GM19463 (cell line): ENCODE measurements around the gene MLC1.
"Not testable (repeated sequence)": the region's sequence is repeated elsewhere in the genome, so short reads cannot be mapped to it uniquely, and the experiment has no call there.

Experiments
- ATAC-seq: cut with Tn5 transposase; IDR thresholded peaks from one replicate; pipeline ENCODE4 v1.9.1; 2021; ENCODE audit warnings: mild to moderate bottlenecking, moderate library complexity; ENCODE audit not compliant: unreplicated experiment

MLC1 gene

GRCh38 chr22:50104141-50104544 is 18.9 kb upstream of the MLC1 start:
- no peak for ATAC-seq

DNA sequence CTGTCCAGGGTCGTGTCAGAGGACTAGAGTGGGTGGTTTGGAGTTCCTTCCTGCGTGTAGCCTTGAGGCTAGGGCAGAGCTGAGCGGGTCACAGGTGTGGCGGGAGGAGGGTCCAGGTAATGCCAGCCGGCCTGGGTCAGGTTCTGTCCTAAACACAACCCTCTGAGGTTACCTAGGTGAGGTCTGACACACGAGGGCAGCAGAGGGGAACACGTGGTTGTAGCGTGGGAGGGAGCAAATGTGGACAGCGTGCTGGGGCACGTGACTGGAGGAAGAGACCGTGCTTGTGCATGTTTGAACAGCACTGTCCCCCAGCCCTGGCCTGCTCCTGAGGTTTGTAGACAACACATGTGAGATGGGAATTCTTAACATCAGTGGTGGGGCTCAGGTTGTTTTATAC is 17.7 kb upstream of the MLC1 start:
- no peak for ATAC-seq

- no peak for ATAC-seq
Measured at GRCh38 chr22:50101870-50102565, 16.8 kb upstream of the MLC1 start.

GRCh38 chr22:50098052-50098451 is 12.8 kb upstream of the MLC1 start:
- ATAC-seq: no peak

DNA sequence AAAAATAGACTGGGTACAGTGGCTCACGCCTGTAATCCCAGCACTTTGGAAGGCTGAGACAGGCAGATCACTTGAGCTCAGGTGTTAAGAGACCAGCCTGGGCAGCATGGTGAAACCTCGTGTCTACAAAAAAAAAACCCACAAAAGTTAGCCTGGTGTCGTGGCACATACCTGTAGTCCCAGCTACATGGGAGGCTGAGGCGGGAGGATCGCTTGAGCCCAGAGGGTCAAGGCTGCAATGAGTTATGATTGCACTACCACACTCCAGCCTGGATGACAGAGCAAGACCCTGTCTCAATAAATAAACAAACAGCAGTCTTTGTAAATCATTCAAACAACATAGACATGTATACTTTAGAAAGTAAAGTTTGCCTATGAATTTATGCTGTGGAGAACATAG is 7.1 kb upstream of the MLC1 start:
- ATAC-seq: no peak

DNA sequence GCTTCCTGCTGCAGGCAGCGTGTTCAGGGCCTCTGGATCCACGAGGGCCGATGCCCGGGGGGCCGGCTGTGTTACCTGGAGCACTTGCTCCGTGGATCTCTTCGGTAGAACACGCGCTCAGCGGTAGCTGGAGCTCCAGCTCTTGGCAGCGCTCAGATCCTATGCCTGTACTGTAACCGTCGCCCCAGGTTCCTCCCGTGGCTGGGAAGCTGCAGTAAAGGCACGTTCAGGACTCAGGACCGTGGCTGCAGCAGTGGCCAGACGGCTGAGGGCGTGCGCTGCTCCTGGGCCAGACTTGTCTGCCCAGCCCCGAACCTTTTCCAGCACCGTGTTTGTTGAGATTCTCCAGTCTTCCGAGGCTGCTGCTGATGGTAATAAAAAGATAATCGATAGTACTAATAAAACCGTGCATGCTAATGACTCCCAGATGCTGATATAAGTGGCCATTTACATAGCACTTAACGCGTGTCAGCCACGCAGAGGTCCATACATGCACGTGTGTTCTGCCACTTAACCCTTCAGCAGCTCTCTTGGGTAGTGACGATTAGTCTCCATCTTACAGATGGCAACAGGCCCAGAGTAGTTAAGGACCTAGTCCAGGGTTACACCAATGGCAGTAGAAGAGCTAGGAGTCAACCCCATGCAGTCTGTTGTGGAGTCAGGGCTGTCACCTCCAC is 6.0 kb upstream of the MLC1 start:
- no peak for ATAC-seq

DNA sequence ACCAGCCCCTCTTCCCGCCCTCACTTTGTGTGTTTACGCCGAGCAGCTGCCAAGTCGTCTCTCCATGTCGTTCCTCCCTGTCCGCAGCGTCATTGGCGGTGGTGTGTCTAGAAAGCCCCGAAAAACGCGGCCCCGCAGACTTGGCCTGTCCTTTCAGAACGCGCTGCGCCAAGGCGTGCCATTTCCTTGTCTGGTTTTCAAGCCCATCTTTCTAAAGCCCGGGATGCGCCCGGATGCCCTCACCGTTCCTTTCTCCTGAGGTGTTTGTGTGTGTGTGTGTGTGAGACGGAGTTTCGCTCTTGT is 5.1 kb upstream of the MLC1 start:
- ATAC-seq: no peak

DNA sequence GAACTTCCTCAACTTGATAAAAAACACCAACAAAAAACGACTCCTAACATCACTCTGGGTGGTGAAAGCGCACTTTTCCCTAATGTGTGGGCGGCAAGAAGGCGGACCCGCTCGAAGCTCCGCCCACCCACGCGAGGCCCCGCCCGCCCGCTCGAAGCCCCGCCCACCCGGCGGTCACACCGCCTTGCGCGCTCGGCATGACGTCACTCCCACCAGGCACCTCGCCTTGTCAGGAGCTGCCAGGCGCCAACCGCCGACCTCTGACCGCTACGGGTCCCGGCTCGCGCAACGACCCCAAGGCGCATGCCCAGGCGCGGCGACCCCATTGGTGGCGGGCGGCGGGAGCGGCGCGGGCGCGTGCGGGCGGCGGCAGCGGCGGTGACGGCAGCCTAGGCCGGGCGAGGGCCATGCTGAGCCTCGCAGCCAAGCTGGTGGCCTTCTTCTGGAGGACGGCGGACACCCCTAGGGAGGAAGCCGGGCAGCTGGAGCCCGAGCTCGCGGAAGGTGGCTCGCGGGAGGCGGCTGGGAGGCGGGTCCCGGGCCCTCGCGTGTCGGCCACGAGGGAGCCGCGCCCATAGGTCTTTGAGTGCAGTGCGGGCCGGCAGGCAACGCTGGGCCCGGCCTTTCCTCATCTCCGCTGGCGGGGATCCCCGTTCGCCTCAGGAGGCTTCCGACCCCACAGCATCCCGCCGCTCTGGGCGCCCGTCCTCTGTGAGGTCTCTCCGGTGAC is 4.6 kb upstream of the MLC1 start, which contains the start of gene MOV10L1:
Gene MOV10L1 (plus strand): TSS at position 325 of the 730 bp plus-strand sequence. CDS start 83 bp downstream, at position 408.
- no peak for ATAC-seq

DNA sequence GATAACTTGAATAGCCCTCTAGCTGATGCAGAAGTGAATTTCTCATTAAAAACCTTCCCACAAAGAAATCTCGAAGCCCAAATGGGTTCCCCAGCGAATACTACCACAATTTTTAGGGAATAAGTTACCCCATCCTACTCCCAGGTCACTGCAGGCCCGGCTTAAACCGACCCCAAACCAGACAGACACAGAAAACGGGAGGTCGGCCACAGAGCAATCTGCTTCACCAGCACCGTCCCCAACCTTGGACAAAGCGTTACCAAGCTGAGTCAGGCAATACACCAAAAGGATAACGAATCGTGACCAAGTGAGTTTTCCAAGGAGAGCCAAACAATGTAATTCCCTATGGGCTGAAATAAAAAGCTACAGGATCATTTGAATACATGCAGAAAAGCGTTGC is 4.0 kb upstream of the MLC1 start:
- ATAC-seq: no peak

DNA sequence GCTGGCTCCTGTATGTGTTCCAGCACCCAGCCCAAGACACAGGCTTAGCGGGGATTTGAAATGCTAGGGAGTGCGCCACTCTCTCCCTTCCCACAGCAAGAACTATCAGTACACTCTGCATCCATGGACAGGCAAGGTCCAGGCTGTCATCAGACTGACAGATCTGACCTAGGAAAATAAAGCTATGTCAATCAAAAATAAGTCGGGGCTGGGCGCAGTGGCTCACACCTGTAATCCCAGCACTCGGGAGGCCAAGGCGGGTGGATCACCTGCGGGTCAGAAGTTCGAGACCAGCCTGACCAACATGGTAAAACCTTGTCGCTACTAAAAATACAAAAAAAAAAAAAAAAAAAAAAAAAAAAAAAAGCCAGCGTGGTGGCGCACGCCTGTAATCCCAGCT is 2.9 kb upstream of the MLC1 start:
- ATAC-seq: no peak

DNA sequence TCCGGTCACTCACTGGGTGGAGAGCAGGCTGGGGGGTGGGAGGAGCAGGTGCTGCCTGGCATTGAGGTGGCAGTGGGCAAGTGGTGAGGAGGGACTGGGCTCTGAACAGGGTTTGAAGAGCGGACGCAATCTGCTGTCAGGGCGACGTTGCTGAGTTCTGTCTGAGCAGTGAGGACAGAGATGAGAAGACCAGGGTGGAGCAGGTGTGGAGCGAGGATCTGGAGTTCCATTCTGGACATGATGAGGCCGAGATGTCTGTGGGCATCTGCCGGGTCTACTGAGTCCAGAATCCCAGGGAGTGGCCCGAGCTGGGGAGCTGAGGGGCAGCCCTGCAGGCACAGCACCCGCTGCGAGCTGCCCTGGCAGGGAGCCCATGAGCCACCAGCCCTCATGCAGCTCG is 2.4 kb upstream of the MLC1 start:
- ATAC-seq: no peak

GRCh38 chr22:50086975-50087374 is 1.7 kb upstream of the MLC1 start:
- ATAC-seq: not testable (repeated sequence)

DNA sequence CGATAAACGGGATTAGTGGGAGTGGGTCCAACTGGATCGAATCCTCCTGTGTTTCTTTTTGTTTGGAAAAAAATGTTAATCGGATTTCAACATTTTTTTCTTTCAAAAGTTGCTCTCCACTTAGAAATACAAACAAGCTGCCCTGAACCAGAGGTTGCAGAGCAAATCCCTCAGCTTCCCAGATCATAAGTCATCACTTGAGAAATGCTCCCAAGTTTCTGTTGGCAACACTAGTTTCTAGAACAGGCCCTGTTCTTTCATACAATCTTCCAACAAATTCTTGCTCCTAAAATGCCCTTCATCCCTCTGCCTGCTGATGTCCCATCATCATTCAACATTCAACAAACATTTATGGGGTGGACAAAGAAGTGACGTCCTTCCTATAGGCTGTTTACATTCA is 1.3 kb upstream of the MLC1 start:
- no peak for ATAC-seq

- ATAC-seq: no peak
Measured at GRCh38 chr22:50084614-50085021, 608 bp downstream of the MLC1 start.

- ATAC-seq: no peak
Measured at GRCh38 chr22:50084080-50084477, 1.1 kb downstream of the MLC1 start.

- no peak for ATAC-seq
Measured at GRCh38 chr22:50083462-50084079, 1.7 kb downstream of the MLC1 start.

DNA sequence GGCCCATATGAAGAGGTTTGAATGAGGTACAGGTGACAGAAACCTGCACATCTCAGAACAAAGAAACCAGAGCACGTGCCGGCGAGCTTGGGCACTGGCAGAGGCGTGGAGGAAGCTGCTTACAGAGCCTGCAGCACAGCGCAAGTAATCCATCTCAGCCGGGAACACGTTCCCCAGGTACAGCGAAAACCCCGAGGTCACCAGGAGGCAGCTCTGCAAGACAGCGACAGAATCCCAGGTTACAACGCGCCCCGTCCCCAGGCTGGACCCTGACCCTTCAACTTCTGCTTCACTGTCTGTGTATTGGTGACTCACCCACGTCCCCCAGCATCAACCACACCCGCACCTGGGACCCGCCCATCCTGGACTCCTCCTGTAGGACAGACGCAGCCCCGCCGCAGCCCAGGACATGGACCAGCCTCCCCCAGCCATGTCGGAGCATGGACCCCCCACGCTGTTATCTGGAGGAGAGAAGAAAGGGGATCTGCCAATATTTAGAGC is 2.2 kb downstream of the MLC1 start:
- ATAC-seq: no peak

- no peak for ATAC-seq
Measured at GRCh38 chr22:50082197-50082715, 3.0 kb downstream of the MLC1 start.

DNA sequence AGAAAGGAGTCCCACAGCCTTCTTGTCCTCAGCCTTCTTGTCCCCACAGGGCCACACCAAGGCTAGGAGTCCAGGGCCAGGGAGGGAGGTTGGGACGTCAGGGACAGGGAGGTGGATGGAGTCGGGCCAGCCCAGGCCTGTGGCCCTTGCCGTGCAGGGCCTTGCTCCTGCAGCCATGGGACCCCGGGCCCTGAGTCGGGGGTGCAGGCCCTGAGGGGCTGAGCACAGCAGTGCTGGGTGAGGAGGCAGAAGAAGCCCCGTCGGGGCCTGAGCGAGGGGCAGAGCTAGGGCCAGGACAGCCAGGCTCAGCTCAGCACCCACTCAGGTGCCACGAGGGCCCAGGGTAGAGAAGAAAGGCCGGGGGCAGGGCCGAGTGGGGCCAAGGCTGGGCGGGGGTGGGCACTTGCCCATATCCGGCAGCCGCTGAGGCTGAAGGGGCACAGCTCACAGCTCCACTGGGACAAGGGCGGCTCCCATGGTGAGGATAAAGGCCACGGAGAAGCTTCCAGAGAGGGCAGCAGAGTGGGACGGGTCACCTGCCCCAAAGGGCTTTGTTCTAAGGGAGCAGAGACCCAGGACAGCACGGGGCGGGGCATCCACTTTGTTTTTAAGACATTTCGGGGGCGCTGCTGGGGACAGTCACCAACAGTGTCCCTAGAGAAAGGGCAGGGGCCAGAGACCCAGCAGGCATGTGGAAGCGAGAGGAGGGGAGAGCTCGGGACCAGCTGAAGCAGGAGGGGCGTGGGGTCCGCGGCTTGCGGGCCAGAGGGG is 3.6 kb downstream of the MLC1 start:
- ATAC-seq: no peak

- ATAC-seq: no peak
Measured at GRCh38 chr22:50080077-50080465, 5.2 kb downstream of the MLC1 start.

DNA sequence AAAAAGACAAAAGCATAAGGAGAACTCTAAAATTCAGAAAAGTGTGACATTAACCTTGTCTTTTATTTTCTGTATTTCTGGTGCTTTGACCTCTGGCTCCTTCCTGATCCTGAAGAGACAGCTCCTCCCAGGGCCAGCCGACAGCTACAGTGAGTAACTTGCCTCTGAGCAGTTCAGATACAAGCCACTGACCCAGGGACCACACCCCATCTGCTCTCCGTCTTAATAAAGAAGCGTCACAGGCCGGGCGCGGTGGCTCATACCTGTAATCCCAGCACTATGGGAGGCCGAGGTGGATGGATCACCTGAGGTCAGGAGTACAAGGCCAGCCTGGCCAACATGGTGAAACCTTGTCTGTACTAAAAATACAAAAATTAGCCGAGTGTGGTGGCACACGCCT is 6.5 kb downstream of the MLC1 start:
- ATAC-seq: no peak
